Body of pancreas (tissue), 4 donors: ENCODE measurements around the gene HGFAC.

Experiments used
- CTCF ChIP-seq, 7 experiments: fragments of 450-650 bp in 4 of 7; fragments of 200-600 bp in 3 of 7; sonication (generic) in 3 of 7; IDR thresholded peaks; one replicate each; pipeline ENCODE4 v1.5.1; 2016 to 2019; ENCODE audit warnings: antibody characterized with exemption in 7 of 7
- POLR2A ChIP-seq, 3 donors: fragments of 450-650 bp; IDR thresholded peaks; one replicate each; pipeline ENCODE4 v1.6.1; 2016; ENCODE audit warnings: antibody characterized with exemption in 3 of 3, mild to moderate bottlenecking in 2 of 3

DNA sequence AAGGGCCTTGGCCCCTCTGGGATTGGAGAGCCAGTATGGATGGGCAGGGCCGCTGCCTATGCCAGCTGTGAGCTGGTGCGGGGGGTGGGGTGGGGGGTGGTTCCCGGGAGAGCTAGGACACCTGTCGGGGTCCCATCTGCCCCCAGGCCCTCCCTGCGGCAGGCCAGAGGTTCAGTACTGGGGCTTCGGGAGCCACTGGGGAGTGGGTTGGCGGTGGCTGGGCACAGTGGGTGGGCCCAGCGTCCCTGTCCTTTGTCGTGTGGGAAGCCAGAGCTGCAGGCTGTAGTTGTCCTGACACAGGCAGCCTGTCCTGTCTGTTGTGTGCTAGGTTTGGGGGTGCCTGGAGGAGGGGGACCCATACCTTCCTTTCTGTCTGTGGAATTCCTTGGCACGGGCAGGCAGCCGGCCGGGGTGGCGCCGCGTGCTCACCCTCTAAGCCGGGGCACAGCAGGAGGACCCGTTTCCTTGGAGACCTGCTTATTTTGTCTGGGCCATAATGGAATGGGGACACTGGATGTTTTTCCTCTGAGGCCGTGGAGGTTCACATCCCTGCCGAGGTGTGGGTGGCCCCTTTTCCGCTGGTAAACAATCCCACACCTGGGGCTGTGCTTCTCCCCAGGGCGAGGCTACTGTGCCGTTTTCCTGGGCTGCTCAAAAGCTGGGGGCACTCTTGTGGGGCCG lies 36.1 kb downstream of the HGFAC start:
- TF ChIP-seq CTCF (IDR thresholded peaks at IDR 0.05) (no peak), POLR2A (IDR thresholded peaks at IDR 0.05) (no peak)
